ENCODE data around the gene AFDN. TPM values are rescaled to one million over a fixed set of nuclear protein-coding genes. Genes with fewer than 3 reads are reported as not detected.

AFDN gene
- polyA plus RNA-seq, 1 experiment = 26.6 TPM

GRCh38 chr6:167937948-167938911 is 111.5 kb downstream of the AFDN start:
- ChIA-PET POLR2A (no interaction called here), CTCF (no interaction called here)
- no peak for DNase-seq (ENCODE audit: low read depth, low spot score)
- H3K9me3 ChIP-seq (ENCODE audit: control insufficient read depth, insufficient read depth, low read length) = no peaks in the 10 kb centered on the region
- no peak overlapping the region for H3K4me3 ChIP-seq (ENCODE audit: low read depth, low read length)
- H3K27ac ChIP-seq (ENCODE audit: low read depth, low read length) = no peak overlapping the region
- no peak for TF ChIP-seq CTCF (IDR thresholded peaks at IDR 0.05; ENCODE audit: low read depth, low read length)
- H3K27me3 ChIP-seq (ENCODE audit: control insufficient read depth, insufficient read depth, low read length) = no peaks in the 10 kb centered on the region

GRCh38 chr6:167941822-167942221 is 115.1 kb downstream of the AFDN start:
- no peak for DNase-seq (ENCODE audit: low read depth, low spot score)
- POLR2A ChIA-PET = no interaction called here
- TF ChIP-seq CTCF (IDR thresholded peaks at IDR 0.05; ENCODE audit: low read depth, low read length) = no peak
- CTCF ChIA-PET = no interaction called here
- no peaks in the 10 kb centered on the region for H3K27me3 ChIP-seq (ENCODE audit: control insufficient read depth, insufficient read depth, low read length)
- no peak overlapping the region for H3K27ac ChIP-seq (ENCODE audit: low read depth, low read length)
- H3K9me3 ChIP-seq (ENCODE audit: control insufficient read depth, insufficient read depth, low read length) = no peaks in the 10 kb centered on the region
- no peak overlapping the region for H3K4me3 ChIP-seq (ENCODE audit: low read depth, low read length)

- DNase-seq (ENCODE audit: low read depth, low spot score) = no peak
- Histone ChIP-seq H3K27ac (ENCODE audit: low read depth, low read length) (no peak overlapping the region), H3K4me3 (ENCODE audit: low read depth, low read length) (no peak overlapping the region), H3K27me3 (ENCODE audit: control insufficient read depth, insufficient read depth, low read length) (no peaks in the 10 kb centered on the region), H3K9me3 (ENCODE audit: control insufficient read depth, insufficient read depth, low read length) (no peaks in the 10 kb centered on the region)
- TF ChIP-seq CTCF (IDR thresholded peaks at IDR 0.05; ENCODE audit: low read depth, low read length) = no peak
- ChIA-PET CTCF (interaction anchor here (0.6 kb wide), 1 partner anchor 48 kb away, joined by 3 read pairs; no protein-coding TSS in a partner anchor), POLR2A (interaction anchor here (0.5 kb wide), 1 partner anchor 1668 kb away, joined by 3 read pairs; no protein-coding TSS in a partner anchor)
Observed at GRCh38 chr6:167944130-167944529, 117.4 kb downstream of the AFDN start.

- H3K4me3 ChIP-seq (ENCODE audit: low read depth, low read length) = no peak overlapping the region
- H3K27ac ChIP-seq (ENCODE audit: low read depth, low read length) = no peak overlapping the region
- H3K27me3 ChIP-seq (ENCODE audit: control insufficient read depth, insufficient read depth, low read length) = no peaks in the 10 kb centered on the region
- no peaks in the 10 kb centered on the region for H3K9me3 ChIP-seq (ENCODE audit: control insufficient read depth, insufficient read depth, low read length)
- POLR2A ChIA-PET = no interaction called here
- CTCF ChIA-PET = no interaction called here
- DNase-seq (ENCODE audit: low read depth, low spot score) = no peak
- no peak for TF ChIP-seq CTCF (IDR thresholded peaks at IDR 0.05; ENCODE audit: low read depth, low read length)
Observed at GRCh38 chr6:167946007-167946406, 119.3 kb downstream of the AFDN start.

- H3K27ac ChIP-seq (ENCODE audit: low read depth, low read length) = no peak overlapping the region
- no peak for DNase-seq (ENCODE audit: low read depth, low spot score)
- TF ChIP-seq CTCF (IDR thresholded peaks at IDR 0.05; ENCODE audit: low read depth, low read length) = no peak
- ChIA-PET POLR2A (no interaction called here), CTCF (no interaction called here)
- no peak overlapping the region for H3K4me3 ChIP-seq (ENCODE audit: low read depth, low read length)
- H3K9me3 ChIP-seq (ENCODE audit: control insufficient read depth, insufficient read depth, low read length) = no peaks in the 10 kb centered on the region; the same call in 1 of the 2 replicates
- H3K27me3 ChIP-seq (ENCODE audit: control insufficient read depth, insufficient read depth, low read length) = no peaks in the 10 kb centered on the region
Observed at GRCh38 chr6:167946604-167947003, 119.9 kb downstream of the AFDN start.
